ENCODE measurements around the gene DLST. TPM values are rescaled to one million over a fixed set of nuclear protein-coding genes. Genes with fewer than 3 reads are reported as not detected.

Gene DLST
- total and polyA plus RNA-seq, 4 experiments from 2014 or later, result 4.8 to 104 (median 56.0) TPM

GRCh38 chr14:74913393-74913910 is 31.7 kb downstream of the DLST start:
- H3K4me1 Mint-ChIP-seq, result no peaks in the 10 kb centered on the region
- CTCF ChIA-PET (ENCODE audit: partially characterized antibody), result interaction anchor here (2.2 kb wide), 1 partner anchor 174 kb away, joined by 6 read pairs; no protein-coding TSS in a partner anchor

GRCh38 chr14:74913986-74914573 is 32.4 kb downstream of the DLST start:
- Mint-ChIP-seq H3K9me3 (no peaks in the 10 kb centered on the region), H3K36me3 (no peaks in the 10 kb centered on the region), H3K27ac (no peak overlapping the region), H3K4me1 (no peaks in the 10 kb centered on the region), H3K27me3 (no peaks in the 10 kb centered on the region), H3K4me3 (no peak overlapping the region)
- H3K27me3 ChIP-seq (ENCODE audit: insufficient read depth, low read length), result no peaks in the 10 kb centered on the region
- H3K4me3 ChIP-seq (ENCODE audit: low read length in 2 of 2), result no peak overlapping the region
- intact Hi-C loops (cut with micrococcal nuclease), result no loop called here
- ChIA-PET CTCF (ENCODE audit: partially characterized antibody) (interaction anchor here (1.6 kb wide), 1 partner anchor 22 kb away, joined by 3 read pairs; no protein-coding TSS in a partner anchor), POLR2A (ENCODE audit: partially characterized antibody) (no interaction called here)
- no peak for DNase-seq
- H3K4me1 ChIP-seq (ENCODE audit: insufficient read depth, low read length), result no peaks in the 10 kb centered on the region
- H3K27ac ChIP-seq (ENCODE audit: low read depth, low read length), result no peak overlapping the region
- no peaks in the 10 kb centered on the region for H3K9me3 ChIP-seq (ENCODE audit: control insufficient read depth in 1 of 2, low read length in 2 of 2)
- no peaks in the 10 kb centered on the region for H3K36me3 ChIP-seq (ENCODE audit: insufficient read depth, low read length)

More at GRCh38 chr14:74913393-74913910, 31.7 kb downstream of the DLST start:
- Histone ChIP-seq H3K27me3 (ENCODE audit: insufficient read depth, low read length) (no peaks in the 10 kb centered on the region), H3K4me3 (ENCODE audit: low read length in 2 of 2) (no peak overlapping the region), H3K36me3 (ENCODE audit: insufficient read depth, low read length) (no peaks in the 10 kb centered on the region), H3K9me3 (ENCODE audit: control insufficient read depth in 1 of 2, low read length in 2 of 2) (no peaks in the 10 kb centered on the region), H3K4me1 (ENCODE audit: insufficient read depth, low read length) (no peaks in the 10 kb centered on the region), H3K27ac (ENCODE audit: low read depth, low read length) (no peak overlapping the region)
- intact Hi-C loops (cut with micrococcal nuclease), result no loop called here
- no peak for DNase-seq
- no peaks in the 10 kb centered on the region for H3K9me3 Mint-ChIP-seq
- no peaks in the 10 kb centered on the region for H3K27me3 Mint-ChIP-seq
- H3K4me3 Mint-ChIP-seq, result no peak overlapping the region
- POLR2A ChIA-PET (ENCODE audit: partially characterized antibody), result no interaction called here
- no peaks in the 10 kb centered on the region for H3K36me3 Mint-ChIP-seq
- no peak overlapping the region for H3K27ac Mint-ChIP-seq

GRCh38 chr14:74915426-74915825 is 33.7 kb downstream of the DLST start:
- no peaks in the 10 kb centered on the region for H3K4me1 Mint-ChIP-seq
- Histone ChIP-seq H3K27ac (ENCODE audit: low read depth, low read length) (no peak overlapping the region), H3K4me3 (ENCODE audit: low read length in 2 of 2) (no peak overlapping the region), H3K36me3 (ENCODE audit: insufficient read depth, low read length) (no peaks in the 10 kb centered on the region), H3K27me3 (ENCODE audit: insufficient read depth, low read length) (no peaks in the 10 kb centered on the region), H3K9me3 (ENCODE audit: control insufficient read depth in 1 of 2, low read length in 2 of 2) (no peaks in the 10 kb centered on the region), H3K4me1 (ENCODE audit: insufficient read depth, low read length) (no peaks in the 10 kb centered on the region)
- no peak overlapping the region for H3K27ac Mint-ChIP-seq
- no peaks in the 10 kb centered on the region for H3K27me3 Mint-ChIP-seq
- no peak for DNase-seq
- ChIA-PET POLR2A (ENCODE audit: partially characterized antibody) (no interaction called here), CTCF (ENCODE audit: partially characterized antibody) (interaction anchor here (0.7 to 1.6 kb wide), 2 partner anchors 10 to 20 kb away, joined by 3 read pairs; no protein-coding TSS in a partner anchor)
- no peaks in the 10 kb centered on the region for H3K36me3 Mint-ChIP-seq
- no peaks in the 10 kb centered on the region for H3K9me3 Mint-ChIP-seq
- H3K4me3 Mint-ChIP-seq, result no peak overlapping the region
- intact Hi-C loops (cut with micrococcal nuclease), result no loop called here

GRCh38 chr14:74915826-74916225 is 34.1 kb downstream of the DLST start:
- H3K27ac Mint-ChIP-seq, result no peak overlapping the region
- POLR2A ChIA-PET (ENCODE audit: partially characterized antibody), result no interaction called here
- intact Hi-C loops (cut with micrococcal nuclease), result no loop called here

GRCh38 chr14:74917178-74917543 is 35.4 kb downstream of the DLST start:
- Mint-ChIP-seq H3K27me3 (no peaks in the 10 kb centered on the region), H3K36me3 (no peaks in the 10 kb centered on the region), H3K4me3 (no peak overlapping the region), H3K27ac (no peak overlapping the region), H3K9me3 (no peaks in the 10 kb centered on the region), H3K4me1 (peaks cover 0 to 1% (median 0%) of the 10 kb centered on the region in 4 donors)
- H3K4me3 ChIP-seq (ENCODE audit: low read length in 2 of 2), result no peak overlapping the region
- H3K27me3 ChIP-seq (ENCODE audit: insufficient read depth, low read length), result no peaks in the 10 kb centered on the region
- no peak for DNase-seq
- no peaks in the 10 kb centered on the region for H3K9me3 ChIP-seq (ENCODE audit: control insufficient read depth in 1 of 2, low read length in 2 of 2)
- ChIA-PET CTCF (ENCODE audit: partially characterized antibody) (interaction anchor here (1.1 to 2.1 kb wide), 4 partner anchors 12 to 172 kb away, joined by 3 to 8 read pairs (median 5); no protein-coding TSS in a partner anchor), POLR2A (ENCODE audit: partially characterized antibody) (no interaction called here)
- no peak overlapping the region for H3K27ac ChIP-seq (ENCODE audit: low read depth, low read length)
- intact Hi-C loops (cut with micrococcal nuclease), result no loop called here
- H3K4me1 ChIP-seq (ENCODE audit: insufficient read depth, low read length), result no peaks in the 10 kb centered on the region
- no peaks in the 10 kb centered on the region for H3K36me3 ChIP-seq (ENCODE audit: insufficient read depth, low read length)

More at GRCh38 chr14:74915826-74916225, 34.1 kb downstream of the DLST start:
- no peaks in the 10 kb centered on the region for H3K9me3 ChIP-seq (ENCODE audit: control insufficient read depth in 1 of 2, low read length in 2 of 2)
- no peaks in the 10 kb centered on the region for H3K27me3 Mint-ChIP-seq
- H3K4me1 ChIP-seq (ENCODE audit: insufficient read depth, low read length), result no peaks in the 10 kb centered on the region
- H3K4me1 Mint-ChIP-seq, result no peaks in the 10 kb centered on the region
- no peak overlapping the region for H3K4me3 Mint-ChIP-seq
- H3K36me3 ChIP-seq (ENCODE audit: insufficient read depth, low read length), result no peaks in the 10 kb centered on the region
- DNase-seq, result no peak
- H3K4me3 ChIP-seq (ENCODE audit: low read length in 2 of 2), result no peak overlapping the region
- H3K9me3 Mint-ChIP-seq, result no peaks in the 10 kb centered on the region
- no peak overlapping the region for H3K27ac ChIP-seq (ENCODE audit: low read depth, low read length)
- H3K27me3 ChIP-seq (ENCODE audit: insufficient read depth, low read length), result no peaks in the 10 kb centered on the region
- CTCF ChIA-PET (ENCODE audit: partially characterized antibody), result interaction anchor here (0.7 to 2.1 kb wide), 3 partner anchors 10 to 20 kb away, joined by 3 to 8 read pairs (median 3); no protein-coding TSS in a partner anchor
- no peaks in the 10 kb centered on the region for H3K36me3 Mint-ChIP-seq

GRCh38 chr14:74917646-74918081 is 35.9 kb downstream of the DLST start:
- Histone ChIP-seq H3K27ac (ENCODE audit: low read depth, low read length) (no peak overlapping the region), H3K36me3 (ENCODE audit: insufficient read depth, low read length) (no peaks in the 10 kb centered on the region), H3K4me3 (ENCODE audit: low read length in 2 of 2) (no peak overlapping the region), H3K4me1 (ENCODE audit: insufficient read depth, low read length) (no peaks in the 10 kb centered on the region), H3K27me3 (ENCODE audit: insufficient read depth, low read length) (no peaks in the 10 kb centered on the region), H3K9me3 (ENCODE audit: control insufficient read depth in 1 of 2, low read length in 2 of 2) (no peaks in the 10 kb centered on the region)
- no peaks in the 10 kb centered on the region for H3K36me3 Mint-ChIP-seq
- no peak overlapping the region for H3K4me3 Mint-ChIP-seq
- no peaks in the 10 kb centered on the region for H3K27me3 Mint-ChIP-seq
- H3K4me1 Mint-ChIP-seq, result peaks cover 0 to 6% (median 2%) of the 10 kb centered on the region in 4 donors
- ChIA-PET POLR2A (ENCODE audit: partially characterized antibody) (no interaction called here), CTCF (ENCODE audit: partially characterized antibody) (interaction anchor here (1.1 to 2.1 kb wide), 4 partner anchors 12 to 171 kb away, joined by 3 to 8 read pairs (median 5); no protein-coding TSS in a partner anchor)
- no peak for DNase-seq
- H3K9me3 Mint-ChIP-seq, result no peaks in the 10 kb centered on the region
- peak overlapping the region in 2 of 7 donors; percentile 32 to 43 for H3K27ac Mint-ChIP-seq
- intact Hi-C loops (cut with micrococcal nuclease), result no loop called here

- Mint-ChIP-seq H3K4me1 (peaks cover 0 to 6% (median 2%) of the 10 kb centered on the region in 4 donors), H3K4me3 (no peak overlapping the region)
Observed at GRCh38 chr14:74918380-74918779, 36.7 kb downstream of the DLST start.

More at GRCh38 chr14:74918380-74918779, 36.7 kb downstream of the DLST start:
- Histone ChIP-seq H3K4me1 (ENCODE audit: insufficient read depth, low read length) (no peaks in the 10 kb centered on the region), H3K9me3 (ENCODE audit: control insufficient read depth in 1 of 2, low read length in 2 of 2) (no peaks in the 10 kb centered on the region), H3K36me3 (ENCODE audit: insufficient read depth, low read length) (no peaks in the 10 kb centered on the region), H3K27me3 (ENCODE audit: insufficient read depth, low read length) (no peaks in the 10 kb centered on the region), H3K4me3 (ENCODE audit: low read length in 2 of 2) (no peak overlapping the region), H3K27ac (ENCODE audit: low read depth, low read length) (no peak overlapping the region)
- intact Hi-C loops (cut with micrococcal nuclease), result no loop called here
- Mint-ChIP-seq H3K9me3 (no peaks in the 10 kb centered on the region), H3K27me3 (peaks cover 0 to 1% of the 10 kb centered on the region in 2 donors), H3K27ac (no peak overlapping the region), H3K36me3 (no peaks in the 10 kb centered on the region)
- DNase-seq, result no peak
- ChIA-PET POLR2A (ENCODE audit: partially characterized antibody) (no interaction called here), CTCF (ENCODE audit: partially characterized antibody) (no interaction called here)
